HG03469 (cell line): ENCODE measurements around the gene UXS1.
A peak's percentile ranks its signal among the peaks of the same experiment; 100 is the strongest.

ENCODE experiments used
- ATAC-seq: cut with Tn5 transposase; IDR thresholded peaks from one replicate; pipeline ENCODE4 v1.9.1; 2021; ENCODE audit warnings: mild to moderate bottlenecking, moderate library complexity, moderate number of reproducible peaks; ENCODE audit not compliant: unreplicated experiment

The UXS1 gene

DNA sequence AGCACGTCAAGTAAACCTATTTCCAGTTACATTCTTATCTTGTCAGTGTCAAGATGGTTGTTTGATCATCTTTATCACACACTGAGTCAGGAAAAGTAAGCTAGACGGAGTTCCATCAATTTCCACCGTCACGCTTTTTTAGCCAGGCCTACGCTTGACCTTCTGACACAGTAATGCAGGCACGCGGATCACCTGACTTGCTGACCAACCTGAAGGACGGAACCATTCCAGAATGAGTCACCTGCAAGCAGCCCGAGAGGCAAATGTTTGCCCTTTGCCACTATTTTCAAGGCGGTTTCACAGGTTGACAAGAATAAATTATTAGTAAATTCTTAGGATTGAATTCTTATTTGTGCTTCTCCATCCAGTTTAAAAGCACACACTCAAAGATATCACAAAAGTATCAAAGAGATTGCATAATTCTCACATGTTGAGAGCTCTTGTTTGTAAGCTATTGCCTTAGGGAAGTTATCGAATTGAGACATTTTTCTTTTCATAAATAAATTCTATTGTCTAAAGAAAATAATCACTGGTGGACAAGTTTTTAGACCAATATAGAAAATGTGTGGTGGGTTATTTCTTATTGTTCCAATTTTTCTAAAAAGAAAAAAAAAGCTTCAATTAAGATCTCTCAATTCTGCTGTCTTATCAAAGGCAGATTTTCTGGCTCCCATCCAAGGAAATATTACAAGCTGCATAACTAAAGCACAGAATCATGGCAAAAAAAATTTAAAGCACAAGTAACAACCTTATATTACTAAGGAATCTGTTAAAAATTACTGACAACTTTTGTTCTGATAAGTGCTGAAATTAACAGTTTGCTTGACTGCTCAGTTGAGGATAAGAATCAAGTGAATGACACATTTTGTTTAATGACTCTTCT lies 31.9 kb downstream of the UXS1 start:
- no peak for ATAC-seq

DNA sequence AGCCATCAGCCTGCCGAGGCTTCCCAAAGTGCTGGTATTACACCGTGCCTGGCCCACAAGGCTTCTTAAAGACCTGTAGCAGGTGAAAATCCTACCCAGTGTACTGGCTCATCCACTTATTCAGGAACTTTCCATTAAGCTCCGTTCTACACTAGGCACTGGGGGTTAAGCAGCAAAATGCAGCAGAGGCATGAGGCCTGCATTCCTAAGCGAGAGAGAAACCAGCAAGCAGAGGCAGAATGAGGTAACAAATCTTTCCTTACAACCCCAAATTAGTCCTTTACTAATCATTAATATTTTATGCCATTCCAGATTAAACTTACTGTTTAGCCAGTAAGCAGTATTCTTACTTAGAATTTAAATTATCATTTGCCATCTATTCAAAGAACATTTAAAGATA lies 32.8 kb downstream of the UXS1 start:
- no peak for ATAC-seq

DNA sequence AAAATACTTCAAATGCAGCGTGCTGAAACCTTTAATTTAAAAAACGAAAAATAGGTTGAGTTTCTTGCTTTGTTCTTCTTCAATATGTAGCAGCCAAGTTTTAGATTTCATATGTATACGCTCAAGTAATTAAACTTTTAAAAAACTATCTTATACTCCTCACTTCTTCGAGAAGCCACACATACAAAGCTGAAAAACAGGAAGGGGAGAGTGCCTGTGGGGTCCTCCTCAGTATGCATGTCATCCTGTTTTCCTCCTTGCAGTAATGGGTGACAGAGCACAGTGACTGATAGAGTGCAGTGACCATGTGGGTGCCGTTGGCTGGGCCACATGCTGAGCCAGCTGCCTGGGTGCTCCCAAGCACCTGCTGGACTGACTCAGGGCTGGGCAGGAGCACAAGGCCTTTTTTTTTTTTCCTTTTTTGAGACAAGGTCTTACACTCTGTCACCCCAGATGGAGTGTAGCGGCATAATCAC lies 33.3 kb downstream of the UXS1 start:
- no peak for ATAC-seq

DNA sequence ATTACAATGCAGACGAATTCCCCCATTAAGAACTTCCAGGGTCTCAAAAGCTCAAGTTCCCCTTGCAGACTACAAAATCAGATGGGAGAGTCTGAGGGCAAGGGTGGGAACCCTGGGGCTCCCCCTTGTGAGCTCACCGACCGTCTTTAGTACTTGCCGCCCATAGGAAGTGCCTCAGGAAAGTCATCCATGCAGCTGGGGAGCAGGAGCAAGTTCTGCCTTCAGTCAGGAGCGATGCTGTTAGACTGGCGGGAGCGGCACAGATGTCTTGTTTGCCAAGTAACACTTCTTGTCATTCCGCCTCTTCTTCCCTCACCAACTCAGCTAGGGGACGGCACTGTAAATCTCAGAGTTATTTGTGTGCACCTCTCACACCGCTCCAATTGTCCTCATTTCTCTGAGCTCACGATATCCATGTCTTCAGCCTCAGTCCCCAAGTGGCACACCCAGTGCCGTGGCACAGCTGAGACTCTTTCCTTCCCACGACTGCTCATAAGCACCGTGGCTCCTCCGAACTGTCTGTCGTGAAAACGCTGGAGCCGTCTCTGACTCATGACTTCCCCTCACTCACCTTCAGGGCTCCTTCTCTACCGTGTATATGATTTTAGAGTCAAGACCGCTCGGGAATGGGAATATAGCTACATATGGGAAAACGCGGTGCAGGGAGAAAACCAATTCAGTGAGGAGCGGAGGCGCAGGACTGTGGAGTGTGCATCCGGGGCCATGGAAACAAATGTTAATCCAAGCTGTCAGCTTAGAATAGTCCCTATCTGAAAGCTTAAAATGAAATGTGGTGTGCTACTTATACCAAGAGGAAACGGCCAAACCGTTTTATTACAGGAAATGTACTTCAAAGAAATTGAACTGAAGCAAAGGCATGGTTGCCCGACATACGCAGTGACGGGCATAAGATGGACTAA lies 34.0 kb downstream of the UXS1 start:
- ATAC-seq, result no peak

DNA sequence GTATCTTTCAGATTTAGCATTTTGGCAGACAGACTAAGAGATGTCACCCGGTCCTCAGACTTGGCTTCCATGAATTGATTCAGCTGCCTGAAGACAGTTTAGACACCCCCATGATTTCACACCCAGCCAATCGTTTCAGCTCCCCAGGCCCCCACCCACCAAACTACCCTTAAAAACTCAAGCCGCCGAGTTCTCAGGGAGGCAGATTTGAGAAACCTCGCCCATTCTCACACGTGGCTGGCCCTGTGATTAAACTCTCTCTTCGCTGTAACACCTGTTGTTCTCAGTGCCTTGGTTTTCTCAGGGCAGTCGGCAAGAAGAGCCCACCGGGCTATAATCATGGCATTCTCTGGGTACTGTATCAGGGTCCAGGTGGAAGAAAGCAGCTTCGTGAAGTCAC lies 35.2 kb downstream of the UXS1 start:
- no peak for ATAC-seq

DNA sequence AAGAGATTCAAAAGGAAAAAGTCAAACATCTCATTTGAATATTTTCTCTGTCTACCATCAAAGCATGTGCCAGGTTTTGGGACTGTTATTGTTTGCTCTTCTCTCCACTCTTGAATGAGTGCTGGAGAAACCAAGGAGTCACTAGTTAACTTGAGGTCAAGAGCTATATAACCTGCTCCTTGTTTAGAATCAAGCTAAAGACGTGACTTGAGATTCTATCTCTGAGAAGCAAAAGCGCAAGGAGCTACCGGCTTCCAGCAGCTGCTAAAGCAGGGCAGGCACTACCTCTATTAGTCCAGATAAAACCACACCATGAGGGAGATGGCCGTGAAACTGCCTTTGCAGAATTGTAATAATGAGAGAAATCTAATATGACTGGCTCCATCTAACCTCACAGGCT lies 36.0 kb downstream of the UXS1 start:
- ATAC-seq, result no peak

DNA sequence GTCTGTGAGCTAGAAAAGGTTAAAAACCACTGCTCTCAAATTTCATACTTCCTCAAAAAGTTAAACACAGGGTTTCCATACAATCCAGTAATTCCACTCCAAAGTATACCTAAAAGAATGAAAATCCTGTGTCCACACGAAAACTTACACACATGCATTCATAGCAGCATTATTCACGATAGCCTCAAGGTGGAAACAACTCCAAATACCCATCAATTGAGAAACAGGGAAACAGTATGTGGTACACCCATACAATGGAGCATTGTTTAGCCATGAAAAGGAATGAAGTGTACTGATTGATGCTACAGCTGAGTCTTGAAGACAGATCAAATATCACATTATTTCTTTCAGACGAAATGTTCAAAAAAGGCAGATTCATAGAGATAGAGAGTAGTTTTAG lies 36.7 kb downstream of the UXS1 start:
- ATAC-seq, result no peak

DNA sequence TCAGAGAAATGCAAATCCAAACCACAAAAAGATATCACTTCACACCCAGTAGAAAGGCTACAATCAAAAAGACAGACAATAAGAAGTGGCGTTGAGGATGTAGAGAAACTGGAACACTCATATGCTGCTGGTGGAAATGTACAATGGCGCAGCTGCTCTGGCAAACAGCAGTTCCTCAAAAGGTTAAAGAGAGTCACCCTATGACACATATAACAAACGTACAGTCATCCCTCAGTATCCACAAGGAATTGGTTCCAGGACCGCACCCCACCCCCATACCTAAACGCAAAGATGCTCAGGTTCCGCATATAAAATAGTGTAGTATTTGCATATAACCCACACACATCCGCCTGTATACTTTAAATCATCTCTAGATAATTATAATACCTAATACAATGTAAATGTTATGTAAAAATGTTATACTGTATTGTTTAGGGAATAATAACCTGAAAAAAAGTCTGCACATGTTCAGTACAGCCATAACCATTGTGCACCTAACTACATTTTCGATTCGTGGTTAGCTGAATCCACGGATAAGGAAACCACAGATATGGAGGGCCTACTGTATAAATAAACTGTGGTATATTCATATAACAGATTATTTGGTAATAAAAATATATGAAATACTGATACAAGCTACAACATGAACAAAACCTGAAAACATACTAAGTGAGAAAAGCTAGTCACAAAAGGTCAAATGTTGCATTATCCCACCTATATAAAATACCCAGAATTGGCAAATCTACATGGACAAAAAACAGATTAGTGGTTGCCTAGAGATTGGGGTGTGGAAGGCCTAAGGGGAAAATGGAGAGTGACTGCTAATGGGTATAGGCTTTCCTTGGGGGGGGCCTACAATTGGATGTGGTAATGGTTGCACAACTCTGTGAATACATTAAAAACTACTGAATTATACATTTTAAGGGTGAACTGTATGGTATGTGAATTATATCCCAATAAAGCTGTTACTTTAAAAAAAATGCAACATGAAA lies 37.5 kb downstream of the UXS1 start:
- no peak for ATAC-seq

DNA sequence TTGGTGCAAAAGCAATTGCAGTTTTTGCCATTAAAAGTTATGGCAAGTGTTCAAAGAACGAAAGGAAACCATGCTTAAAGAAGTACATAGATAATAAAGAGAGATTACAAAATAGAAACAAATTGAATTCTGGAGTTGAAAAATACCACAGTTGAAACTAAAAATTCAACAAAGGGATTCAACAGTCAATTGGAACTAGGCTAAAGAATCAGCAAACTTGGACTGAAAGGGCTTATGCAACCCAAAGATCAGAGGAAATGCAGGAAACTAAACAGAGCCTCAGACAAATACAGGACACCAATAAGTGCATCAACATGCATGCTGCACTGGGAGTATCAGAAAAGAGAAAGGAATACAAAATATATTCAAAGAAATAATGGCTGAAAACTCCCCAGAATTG lies 40.3 kb downstream of the UXS1 start:
- ATAC-seq, result no peak

DNA sequence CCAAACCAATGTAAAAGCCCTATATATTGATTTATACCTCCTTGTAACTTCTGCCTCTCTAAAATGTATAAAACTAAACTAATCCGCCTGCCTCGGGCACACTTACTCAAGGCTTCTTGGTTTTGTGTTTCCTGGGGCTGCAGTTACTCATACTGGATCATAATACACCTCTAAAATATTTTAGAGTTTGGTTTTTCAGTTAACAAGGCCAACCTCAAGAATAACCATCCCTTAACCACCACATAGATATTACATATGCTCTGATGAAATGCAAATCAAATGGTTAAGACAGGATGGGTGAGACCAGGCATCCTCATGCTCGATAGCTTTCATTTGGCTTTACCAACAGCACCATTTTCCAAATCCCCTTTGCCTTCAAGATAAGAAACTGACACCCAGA lies 46.4 kb downstream of the UXS1 start:
- peak; percentile 76 for ATAC-seq

DNA sequence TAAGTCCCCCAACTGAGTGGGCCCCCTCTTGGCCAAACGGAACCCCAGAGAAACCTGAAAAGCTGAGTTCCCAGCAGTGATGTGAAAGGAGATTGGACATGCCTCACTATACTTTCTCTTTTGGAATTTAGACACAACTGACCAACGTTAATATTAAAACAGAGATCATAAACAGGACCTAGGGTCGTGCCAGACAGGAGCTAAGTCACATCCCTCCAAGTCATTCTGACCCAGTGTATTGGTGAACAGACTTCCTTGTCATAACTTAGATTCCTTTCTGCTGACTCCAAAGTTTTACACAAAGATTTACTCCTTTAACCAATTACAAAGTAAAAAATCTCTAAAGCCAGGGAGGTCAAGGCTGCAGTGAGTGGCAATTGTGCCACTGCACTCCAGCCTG lies 46.9 kb downstream of the UXS1 start:
- no peak for ATAC-seq

DNA sequence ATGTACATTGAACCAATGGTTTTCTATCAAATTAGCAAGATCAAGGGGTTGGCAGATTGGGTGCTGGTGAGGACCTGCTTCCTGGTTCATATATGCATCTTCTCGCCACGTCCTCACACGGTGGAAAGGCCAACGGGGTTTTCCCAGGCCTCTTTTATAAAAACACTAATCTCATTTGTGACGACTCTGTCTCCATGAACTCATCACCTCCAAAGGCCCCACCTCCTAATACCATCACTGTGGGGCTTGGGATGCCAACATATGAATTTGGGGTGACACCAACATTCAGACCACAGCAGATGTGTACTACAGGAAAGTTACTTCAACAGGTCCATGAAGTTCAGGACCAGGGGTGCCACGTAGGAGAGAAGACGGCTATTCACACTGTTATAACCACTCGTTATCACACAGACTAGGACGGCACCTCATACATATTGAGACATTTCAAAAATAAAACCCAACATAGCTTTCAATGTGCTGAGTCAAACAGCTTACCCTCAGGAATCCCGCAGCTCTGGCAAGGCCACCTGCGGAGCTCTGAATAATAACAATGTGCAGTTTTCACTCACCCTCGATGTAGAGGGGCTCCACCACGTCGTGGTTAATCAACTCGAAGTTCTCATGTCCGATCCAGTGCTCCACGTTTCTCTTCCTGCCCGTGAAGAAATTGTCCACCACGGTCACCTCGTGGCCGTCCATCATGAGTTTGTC lies 49.3 kb downstream of the UXS1 start:
- no peak for ATAC-seq

DNA sequence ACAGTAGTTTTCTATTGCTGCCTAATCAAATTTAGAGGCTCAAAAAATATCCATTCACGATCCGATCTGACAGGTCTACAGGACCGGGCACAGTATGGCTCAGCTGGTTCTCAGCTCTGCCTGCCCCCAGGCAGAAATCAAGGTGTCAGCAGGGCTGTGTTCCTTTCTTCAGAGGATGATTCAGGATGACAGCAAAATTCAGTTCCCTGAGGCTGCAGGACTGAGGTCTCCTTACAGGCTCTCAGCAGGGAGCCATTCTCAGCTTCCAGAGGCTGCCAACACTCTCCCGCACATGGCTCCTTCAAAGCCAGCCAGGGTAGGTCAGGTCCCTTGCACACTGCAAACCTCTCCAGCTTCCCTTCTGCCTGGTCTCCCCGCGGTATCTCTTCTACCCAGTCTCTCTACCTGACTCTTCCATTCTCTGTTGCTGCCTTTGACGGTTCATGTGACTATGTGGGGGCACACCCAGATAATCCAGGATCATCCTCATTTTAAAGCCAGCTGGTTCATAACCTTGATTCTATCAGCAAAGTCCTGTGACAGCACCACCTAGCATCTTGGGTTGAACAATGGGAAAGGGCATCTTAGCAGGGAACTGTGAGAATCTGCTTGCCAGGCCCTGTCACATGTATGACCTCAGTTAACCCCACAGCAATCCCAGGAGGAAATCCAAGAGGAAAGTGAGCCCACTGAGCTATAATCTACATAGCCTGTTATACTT lies 50.4 kb downstream of the UXS1 start:
- no peak for ATAC-seq

DNA sequence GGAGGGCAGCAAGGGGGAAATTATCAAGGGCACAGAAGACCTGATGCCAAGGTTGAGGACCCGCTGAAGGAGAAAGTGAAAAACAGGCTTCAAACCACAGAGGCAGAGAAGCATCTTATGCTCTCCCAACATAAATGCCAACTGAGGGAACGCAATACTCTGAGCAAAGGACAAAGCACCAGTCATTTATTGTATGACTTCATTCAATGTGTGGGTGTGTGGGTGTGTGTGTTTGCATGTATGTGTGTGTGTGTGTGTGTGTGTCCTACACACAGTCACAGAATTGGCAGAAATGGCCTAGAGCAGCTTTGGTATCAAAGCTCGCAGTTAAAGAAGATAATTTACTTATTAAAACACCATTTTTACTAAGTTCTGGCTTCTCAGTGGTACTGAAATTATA lies 51.4 kb downstream of the UXS1 start:
- ATAC-seq, result no peak

DNA sequence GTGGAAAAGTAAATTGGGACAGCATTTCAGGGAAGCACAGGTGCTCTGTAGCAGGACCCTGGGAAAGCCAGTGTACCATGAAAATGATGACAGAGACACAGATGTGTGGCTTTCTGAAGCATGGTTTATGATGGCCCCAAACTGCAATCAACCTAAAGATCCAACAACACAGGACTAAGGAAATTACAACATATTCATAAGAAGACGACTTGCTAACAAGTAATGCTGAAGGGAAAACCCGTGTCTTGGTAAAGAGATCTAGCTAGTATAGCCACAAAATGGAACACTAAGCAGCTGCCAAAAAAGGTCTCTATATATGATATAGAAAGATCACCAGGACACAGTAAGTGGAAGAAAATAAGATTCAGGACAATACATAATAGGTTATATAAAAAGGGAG lies 53.2 kb downstream of the UXS1 start:
- no peak for ATAC-seq

DNA sequence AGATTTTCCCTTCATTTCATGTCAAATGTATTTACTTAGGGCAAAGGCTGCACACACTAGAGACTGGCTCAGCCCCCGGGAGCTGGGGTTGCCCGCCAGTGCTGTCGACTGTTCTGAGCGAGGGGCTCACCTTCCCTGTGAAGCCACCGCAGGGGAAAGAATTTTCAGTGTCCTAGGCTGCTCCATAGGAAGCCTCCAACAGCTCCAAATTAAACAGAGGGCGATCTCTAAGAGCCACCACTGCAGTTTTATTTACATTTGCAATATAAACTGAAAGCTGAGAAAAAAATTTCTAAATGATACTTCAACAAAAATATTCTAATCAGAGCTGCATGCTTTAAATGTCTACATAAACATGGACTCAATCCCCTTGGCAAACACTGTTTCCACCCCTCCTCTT lies 54.0 kb downstream of the UXS1 start:
- no peak for ATAC-seq

DNA sequence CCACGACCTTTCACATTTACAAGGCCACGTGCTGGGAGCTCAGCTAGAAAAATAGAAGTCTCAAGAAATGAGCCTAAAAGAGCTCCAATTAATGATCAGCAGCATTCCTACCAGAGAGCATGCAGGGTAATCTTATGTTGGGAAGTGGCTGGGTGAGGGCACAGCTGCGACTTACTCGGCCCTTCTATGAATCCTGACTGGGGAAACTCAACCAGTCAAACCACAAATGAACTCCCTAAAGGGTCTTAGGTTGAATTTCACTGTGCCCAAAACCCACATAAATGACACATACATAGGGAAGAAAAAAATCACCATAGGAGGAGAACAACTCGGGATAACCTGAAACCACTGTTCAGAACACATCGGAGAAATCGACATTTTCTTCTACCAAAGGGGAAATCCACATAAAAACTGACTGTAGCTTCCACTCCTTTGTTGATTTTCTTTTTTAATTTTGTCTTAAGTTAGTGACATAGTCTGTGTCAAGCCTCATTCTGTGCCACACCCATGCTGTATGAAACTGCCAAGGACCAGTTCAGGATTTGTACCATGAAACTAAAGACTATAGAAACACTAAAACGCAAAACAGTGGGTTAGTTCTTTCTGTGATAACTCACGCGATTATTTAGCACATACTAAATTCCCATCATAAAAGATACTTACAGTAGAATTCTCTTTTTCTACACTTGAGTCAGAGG lies 54.7 kb downstream of the UXS1 start:
- no peak for ATAC-seq

DNA sequence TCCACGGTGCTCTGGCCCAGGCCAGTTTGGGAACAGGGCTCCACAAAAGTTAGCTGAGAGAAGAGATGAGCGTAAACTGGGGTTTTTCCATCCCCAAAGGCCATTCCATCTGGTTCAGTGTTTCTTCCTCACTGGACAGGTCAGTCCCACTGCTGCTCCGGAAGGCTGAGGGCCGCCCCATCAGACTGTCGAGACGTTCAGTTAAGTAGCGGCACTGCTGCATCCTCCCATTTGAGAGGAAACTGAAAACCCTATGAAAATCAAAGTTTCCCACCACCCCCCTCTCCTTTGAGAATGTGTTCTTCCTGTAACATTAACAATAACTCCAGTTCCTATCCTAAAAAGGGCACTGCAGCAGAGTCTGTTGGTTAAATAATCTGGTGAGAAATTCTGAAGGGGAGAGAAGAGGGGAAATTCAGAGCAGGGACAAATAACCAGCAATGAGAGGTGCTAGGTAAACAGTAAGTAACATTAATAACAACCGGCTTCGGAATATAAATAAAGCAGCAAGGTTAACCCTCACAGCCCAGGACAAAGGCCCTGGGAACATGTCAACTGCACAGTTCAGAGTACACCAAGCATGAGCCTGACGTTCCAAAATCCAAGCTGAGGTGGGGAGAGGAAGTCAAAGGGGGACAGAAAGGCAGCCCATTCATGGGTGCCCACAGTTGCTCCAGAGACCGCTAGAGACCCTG lies 55.4 kb downstream of the UXS1 start:
- no peak for ATAC-seq
